NCI-H2227 (cell line): ENCODE results near the gene HSPA4.
"Not testable (repeated sequence)": the region's sequence is repeated elsewhere in the genome, so short reads cannot be mapped to it uniquely, and the experiment has no call there.

Experiments
- DNase-seq: peaks from one replicate; lab custom pipeline; 2025; ENCODE audit not compliant: unreplicated experiment; lab: John Stamatoyannopoulos, UW

The HSPA4 gene

DNA sequence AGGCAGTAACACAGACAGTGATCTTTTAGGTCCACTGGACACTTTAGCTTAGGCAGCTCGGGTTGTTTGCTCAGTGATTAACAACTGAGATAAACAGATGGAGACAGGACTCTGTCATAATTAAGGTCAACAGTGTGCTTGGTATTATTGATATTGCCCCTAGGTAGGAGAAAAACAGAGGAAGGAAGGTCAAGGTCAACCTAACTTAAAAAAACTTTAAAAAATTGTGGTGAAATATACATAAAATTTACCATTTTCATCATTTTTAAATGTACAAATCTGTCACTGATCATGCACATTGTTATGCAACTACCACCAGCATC is 2.1 kb upstream of the HSPA4 start:
- no peak for DNase-seq

DNA sequence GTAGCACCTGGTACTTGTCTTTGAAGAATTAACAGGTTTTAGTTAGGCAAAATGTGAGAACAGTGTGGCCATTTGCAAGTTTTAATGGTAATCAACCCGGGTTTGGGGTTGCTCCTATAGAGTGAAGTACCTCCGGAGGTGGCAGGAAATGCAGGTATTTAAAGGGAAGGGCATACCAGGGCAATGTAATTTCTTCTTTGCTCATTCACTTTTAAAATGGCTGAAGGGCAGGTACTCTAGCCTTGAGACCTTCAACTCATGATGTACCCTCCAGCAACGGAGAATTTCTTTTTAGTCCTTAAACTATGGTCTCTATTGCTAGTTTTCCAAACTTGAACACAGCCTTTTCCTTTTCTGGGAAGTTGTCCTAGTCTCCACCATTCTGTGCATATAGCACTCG is 1.3 kb upstream of the HSPA4 start:
- no peak for DNase-seq

DNA sequence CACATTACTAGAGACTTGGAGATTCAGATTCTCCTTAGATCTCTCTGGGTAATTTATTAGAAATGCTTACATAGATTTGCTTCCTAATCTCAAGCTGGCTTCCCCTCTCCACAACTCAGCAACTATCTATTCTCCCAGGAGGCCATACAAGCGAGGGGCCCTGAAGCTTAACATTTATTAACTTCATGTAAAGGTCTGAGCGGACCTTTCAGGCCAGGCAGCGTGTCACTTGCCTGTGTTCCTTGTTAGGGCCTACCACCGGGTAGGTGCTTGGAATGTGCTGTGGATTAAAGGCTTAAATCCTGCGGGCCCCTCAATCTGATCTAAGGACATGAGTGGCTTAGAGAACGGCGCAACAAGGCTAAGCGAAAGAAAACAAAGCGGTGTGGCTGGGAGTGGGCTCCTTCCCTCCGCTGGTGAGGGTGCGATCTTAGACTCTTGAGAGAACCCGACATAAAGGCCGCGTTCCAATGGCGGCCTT is 712 bp upstream of the HSPA4 start:
- no peak for DNase-seq

DNA sequence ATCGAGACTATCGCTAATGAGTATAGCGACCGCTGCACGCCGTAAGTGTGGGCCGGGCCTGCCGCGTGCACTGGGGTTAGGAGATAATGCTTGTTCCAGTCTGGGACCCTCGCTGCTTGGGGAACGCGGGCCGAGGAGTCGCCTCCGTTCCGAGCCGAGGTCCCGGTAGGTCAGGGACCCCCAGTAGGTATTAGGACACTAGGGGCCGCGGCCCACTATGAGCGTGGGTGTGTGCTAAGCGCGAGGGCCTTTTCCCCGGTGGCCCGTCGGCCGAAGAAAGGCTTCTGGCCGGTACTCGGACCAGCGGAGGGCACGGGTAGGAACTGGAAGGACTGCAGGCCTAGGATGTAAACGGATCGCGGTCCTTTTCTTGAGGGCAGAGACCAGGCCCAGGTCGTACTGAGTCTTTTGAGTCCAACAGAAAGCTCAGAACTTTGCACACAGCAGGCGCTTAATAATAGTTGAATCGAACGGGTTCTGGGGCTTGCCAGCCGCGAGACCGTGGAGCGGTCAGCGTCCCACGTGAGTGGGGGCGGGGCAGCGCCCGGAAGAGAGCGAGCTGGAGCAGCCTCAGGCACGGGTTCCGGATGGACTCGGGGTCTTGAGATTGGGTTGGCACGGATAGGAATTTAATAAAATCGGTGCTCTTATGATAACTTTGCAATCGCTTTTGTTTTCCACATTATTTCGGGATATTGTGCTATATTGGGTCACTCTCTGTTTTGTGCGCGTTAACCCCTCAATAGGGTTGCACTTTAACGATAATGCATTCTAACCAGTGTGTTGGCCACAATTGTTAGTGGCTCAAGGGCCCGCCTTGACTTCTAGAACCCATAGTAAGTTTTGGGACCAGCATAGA is 733 bp downstream of the HSPA4 start:
- DNase-seq, result peak; percentile 61

DNA sequence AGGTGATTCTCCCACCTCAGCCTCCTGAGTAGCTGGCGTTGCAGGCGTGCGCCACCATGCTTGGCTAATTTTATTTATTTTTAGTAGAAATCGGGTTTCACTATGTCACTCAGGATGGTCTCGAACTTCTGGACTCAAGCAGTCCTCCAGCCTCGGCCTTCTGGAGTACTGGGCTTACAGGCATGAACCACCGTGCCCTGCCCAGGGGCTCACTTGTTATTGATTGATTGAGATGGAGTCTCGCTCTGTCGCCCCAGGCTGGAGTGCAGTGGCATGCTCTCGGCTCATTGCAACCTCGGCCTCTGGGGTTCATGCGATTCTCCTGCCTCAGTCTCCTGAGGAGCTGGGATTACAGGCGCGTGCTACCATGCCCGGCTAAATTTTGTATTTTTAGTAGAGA is 1.6 kb downstream of the HSPA4 start:
- no peak for DNase-seq

DNA sequence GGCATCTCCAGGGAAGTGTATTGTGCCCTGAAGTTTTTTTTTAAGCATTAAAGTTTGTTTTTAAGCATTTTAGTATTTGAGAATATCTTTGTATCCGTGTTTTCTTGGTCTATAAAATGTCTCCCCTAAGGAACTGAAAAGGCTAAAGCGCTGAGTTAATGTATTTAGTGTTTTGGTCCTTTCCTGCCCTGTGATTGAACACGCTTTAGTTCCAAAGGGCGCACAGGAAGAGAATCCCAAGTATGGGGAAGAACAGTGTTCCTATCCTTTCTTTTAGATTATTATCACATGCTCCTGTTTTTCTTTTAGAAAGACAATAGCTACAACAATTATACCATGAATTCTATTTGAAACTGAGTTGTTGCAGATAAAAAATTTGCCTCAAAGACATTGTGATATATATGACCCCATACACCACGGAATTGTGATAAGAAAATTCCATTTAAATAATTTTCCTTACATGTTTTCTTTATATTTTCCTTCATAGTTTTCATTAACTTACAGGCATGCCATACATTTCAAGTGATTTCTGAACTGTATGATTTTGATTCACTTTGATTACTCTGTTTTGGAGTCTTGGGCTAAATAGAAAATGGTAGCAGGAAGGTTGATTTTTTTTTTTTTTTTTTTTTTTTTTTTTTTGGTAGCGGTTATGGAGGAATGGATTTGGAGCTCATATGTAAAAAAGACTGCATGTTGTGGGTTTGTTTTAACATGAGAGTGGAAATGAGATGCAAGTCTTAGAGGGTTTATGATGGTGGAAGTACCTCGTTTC is 3.1 kb downstream of the HSPA4 start:
- no peak for DNase-seq

DNA sequence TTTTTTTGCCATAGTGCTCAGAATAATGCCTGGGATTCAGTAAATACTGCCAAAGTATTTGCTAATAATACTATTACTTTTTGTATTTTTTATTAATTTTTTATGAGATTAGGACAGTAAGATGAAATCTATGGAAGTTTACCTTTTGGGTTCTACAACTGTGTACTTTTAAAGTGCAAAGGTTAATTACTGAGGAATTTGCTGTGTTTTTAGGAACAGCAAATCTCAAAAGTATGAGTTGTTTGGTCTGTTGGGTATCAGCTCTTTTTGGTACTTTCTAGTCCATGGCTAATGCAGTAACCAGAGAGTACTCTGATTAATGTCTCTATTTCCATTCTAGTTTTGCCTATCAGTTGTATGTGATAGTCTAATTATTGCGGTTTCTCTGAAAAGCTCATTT is 5.1 kb downstream of the HSPA4 start:
- DNase-seq, result no peak

DNA sequence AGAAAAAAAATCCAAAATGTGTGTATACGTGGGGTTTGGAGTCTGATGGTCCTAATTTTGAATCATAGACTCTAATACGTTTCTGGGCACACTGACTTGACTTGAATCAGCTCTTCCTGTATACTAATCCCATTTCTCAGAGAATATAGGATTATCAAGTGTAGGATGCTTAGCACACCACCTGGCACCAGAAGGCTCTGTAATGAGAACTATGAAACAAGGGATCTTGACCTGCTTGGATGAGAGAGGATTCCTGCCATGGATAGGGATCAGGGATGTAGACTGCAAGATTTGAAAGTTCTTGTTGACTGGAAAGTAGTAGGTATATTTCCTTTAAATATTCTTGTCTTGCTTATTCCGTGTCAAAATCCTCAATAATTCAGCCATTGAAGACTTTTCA is 7.8 kb downstream of the HSPA4 start:
- no peak for DNase-seq

DNA sequence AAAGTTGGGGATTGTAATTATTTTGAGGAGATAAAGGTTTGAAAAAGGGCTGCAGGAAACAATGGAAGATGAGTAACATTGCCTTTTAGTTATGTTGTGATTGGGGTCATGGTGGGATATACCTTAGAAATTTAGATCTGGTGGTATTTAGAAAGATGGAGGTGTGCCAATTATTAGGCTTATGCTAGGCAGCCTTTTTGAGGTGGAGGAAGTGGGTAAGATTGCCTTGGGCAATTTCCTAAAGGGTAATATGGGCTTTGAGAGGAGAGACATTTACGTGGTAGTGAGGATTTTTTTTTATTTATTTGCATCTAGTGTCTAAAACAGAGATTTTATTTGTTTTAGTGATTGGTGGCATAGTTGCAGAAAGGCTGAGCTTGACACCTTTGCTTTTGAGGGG is 10.5 kb downstream of the HSPA4 start:
- DNase-seq, result no peak

DNA sequence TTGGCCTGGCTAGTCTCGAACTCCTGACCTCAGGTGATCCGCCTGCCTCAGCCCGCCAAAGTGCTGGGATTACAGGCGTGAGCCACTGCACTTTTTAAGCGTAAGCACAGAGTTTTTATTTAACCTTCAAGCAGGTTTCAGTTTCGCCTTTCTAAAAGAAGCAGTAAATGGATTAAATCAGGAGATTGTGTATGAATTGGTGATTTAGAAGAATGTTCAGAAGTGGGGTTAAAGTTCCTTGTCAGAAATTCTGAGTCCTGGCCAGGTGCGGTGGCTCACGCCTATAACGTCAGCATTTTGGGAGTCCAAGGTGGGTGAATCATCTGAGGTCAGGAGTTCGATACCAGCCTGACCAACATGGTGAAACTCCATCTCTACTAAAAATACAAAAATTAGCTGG is 12.2 kb downstream of the HSPA4 start:
- DNase-seq, result no peak

DNA sequence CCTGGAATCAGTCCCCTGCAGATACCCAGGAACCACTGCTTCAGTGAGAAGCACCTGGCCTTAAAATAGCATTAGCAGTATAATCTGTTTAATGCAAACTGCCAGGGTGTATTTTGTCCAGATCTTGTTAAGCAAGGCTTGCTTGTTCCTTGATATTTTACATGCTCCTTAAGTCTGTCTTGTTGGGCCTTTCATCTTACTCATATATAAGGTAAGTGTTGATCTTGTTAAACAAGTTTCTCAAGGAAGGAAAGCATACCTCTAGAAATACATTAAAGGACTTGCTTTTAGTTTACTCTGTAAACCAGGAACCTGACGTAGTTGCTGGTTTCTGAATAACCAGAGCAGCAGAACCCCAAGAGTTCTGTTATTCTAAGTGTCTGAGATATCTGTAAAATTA is 13.7 kb downstream of the HSPA4 start:
- no peak for DNase-seq

DNA sequence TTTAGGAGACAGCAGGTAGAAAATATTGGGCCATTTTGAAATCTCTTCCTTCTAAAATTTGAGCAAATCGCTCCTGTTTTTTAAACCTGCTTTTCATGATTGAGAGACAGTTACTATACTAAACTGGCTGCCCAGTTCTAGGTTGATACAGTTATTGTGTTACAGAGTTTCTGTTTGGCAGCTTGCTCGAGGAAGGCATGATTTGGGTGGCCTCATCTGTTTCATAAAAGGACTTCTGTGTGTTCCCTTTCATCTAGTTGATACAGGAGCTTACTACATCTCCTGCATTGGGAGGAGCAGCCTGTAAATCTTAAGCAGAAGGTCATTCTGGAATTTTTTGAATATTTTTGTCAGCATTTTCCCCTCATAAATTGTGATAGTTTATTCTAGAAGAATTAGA is 14.2 kb downstream of the HSPA4 start:
- DNase-seq, result no peak

DNA sequence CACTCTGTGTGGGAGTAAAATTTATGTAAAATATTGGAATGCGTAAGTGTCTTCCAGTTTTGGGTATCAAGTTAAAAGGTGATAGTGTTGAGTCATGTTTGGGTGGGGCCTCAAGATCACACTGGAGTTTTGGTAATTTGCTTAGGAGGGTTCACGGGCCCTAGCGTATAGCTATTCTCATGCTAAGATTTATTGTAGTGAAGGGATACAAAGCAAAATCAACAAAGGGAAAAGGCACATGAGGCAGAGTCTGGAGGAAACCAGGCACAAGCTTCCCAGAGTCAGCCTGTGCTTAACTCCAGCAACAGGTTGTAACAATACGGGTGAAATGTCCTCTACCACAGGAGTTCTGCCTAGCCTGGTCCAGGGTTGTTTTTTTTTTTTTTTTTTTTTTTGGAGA is 20.2 kb downstream of the HSPA4 start:
- no peak for DNase-seq

DNA sequence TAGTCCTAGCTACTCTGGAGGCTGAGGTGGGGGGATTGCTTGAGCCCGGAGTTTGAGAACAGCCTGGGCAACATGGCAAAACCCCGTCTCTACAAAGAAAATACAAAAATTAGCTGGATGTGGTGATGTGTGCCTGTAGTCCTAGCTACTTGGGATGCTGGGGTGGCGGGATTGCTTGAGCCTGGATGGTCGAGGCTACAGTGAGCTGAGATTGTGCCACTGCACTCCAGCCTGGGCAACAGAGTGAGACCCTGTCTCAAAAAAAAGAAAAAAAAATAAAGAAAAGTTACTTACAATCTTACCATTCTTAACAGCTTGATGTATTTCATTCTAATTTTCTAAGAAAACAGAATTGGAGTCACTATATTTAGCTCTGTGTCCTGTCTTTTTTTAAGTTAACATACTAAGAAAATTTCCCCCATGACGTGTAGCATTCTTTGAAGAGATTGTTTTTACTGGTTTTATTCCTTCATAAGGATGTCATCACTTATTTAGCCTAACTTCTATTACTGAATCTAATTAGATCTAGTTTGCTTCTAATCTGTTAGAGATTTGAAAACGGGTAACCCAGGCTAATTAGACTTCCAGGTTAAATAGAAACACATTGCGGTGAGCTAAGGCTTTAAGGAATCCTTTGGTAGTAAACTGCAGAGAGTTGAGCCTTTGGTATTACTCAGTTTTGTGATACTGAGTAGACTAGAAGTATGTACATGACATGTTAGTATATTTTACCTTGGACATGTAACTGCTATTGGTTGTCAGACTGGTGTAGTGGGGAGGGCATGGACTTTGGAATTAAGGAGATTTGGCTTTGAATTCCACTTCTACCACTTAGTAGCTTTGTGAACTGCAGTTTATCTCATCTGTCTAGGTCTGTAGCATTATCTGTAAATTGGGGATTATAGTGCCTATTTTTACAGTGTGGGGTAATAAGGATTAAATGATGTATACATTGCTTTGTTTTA is 24.0 kb downstream of the HSPA4 start:
- no peak for DNase-seq

DNA sequence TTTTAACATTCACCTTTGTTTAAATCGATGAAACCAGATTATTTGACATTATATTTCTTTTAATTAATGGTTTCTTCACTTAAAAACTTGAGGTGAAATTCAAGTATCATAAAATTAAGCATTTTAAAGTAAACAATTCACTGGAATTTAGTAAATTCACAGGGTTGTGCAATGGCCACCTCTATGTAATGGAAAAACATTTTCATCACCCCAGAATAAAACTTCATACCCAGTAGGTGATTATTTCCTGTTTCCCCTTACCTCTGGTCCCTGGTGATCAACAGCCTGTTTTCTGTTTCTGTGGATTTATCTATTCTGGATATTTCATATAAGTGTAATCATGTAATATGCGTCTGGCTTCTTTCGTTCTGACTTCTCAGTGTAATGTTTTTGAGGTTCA is 27.2 kb downstream of the HSPA4 start:
- no peak for DNase-seq

DNA sequence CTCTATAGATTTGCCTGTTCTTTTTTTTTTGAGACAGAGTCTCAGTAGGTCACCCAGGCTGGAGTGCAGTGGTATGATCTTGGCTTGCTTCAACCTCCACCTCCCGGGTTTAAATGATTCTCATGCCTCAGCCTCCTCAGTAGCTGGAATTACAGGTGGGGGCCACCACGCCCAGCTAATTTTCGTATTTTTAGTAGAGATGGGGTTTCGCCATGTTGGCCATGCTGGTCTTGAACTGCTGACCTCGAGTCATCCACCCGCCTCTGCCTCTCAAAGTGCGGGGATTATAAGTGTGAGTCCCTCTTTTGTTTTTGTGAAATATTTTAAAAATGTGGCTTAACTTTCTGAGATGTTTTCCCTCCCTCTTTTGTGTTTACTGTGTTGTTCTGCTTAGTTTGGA is 29.2 kb downstream of the HSPA4 start:
- no peak for DNase-seq

DNA sequence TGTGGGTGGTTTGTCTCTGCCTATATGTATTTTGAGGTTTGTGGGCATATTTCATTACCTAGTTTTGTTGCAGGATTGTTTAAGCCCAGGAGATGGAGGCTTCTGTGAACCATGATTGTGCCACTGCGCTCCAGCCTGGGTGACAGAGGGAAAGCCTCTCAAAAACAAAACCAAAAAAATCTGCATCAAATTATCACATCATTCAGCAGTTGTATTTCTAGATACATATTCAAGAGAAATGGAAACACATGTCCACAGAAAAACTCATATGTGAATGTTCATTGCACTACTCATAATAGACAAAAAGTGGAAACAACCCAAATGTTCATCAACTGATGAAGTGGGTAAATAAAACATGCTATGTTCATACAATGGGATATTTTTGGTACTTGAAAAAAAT is 29.9 kb downstream of the HSPA4 start:
- no peak for DNase-seq

DNA sequence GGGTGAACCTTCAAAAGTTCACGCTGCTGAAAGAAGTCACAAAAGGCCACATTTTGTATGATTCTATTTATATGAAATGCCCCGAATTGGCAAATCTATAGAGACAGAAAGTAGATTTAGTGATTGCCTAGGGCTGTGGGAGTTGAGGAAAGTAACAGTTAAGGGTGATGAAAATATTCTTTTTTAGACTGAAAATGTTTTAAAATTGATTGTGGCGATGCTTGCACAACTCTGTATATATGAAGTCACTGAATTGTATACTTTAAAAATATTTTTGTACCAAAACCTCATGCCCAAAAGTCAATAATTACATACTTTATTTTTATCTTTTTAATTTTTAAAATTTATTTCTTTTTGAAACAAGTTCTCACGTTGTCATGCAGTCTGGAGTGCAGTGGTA is 30.3 kb downstream of the HSPA4 start:
- no peak for DNase-seq

DNA sequence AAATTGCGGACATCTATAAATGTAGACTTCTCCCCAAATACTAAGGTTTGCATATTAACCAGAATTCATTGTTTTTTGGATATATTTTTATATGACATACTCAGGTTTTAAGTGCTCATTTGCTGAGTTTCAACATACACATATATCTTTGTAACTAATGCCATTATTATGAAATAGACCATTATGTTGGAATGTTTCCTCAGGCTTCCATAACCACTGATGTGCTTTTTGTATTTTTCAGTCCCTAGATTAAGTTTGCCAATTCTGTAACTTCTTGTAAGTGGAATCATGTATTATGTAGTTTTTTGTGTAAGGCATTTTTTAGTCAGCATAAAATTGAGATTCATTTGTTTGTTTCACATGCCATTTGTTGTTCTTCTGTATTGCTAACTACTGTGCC is 32.1 kb downstream of the HSPA4 start:
- no peak for DNase-seq

DNA sequence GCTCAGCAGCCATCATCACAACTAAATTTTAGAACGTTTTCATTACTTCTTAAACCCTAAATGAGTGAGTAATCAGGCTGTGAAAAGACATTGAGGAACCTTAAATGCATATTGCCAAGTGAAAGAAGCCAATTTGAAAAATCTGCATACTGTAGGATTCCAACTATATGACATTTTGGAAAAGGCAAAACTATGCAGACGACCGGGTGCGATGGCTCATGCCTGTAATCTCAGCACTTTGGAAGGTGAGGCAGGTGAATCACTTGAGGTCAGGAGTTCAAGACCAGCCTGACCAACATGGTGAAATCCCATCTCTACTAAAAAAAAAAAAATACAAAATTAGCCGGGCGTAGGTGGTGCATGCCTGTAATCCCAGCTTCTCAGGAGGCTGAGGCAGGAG is 33.4 kb downstream of the HSPA4 start:
- not testable (repeated sequence) for DNase-seq

DNA sequence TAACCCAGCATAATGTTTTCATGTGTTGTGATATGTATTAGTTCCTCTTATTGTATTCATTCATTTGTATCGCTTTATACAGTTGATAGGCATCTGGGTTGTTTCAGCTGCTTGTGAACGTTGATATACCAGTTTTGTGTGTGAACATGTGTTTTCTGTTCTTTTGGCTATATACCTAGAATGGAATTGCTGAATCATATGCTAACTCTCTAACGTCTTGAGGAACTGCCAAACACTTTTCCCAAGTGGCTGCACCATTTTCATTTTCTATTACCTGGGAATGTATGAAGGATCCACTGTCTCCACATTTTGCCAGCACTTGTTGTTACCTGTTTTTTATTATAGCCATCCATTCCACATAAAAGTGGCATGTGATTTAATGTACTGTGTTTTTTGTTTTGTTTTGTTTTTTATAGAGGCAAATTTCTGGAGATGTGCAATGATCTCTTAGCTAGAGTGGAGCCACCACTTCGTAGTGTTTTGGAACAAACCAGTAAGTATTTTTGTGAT is 34.6 kb downstream of the HSPA4 start:
- no peak for DNase-seq
